Cardiac septum (tissue), 1 donor: ENCODE data around the gene PTH2. TPM values are rescaled to one million over a fixed set of nuclear protein-coding genes. Genes with fewer than 3 reads are reported as not detected.
"Not testable (repeated sequence)": the region's sequence is repeated elsewhere in the genome, so short reads cannot be mapped to it uniquely, and the experiment has no call there.

Source experiments
- DNase-seq: peaks from one replicate; pipeline ENCODE4 v3.0.0-alpha.2; 2020; ENCODE audit warnings: low spot score
- intact Hi-C: fragments of 100-400 bp; cut with DNase I; formaldehyde crosslinking; loops from one replicate; pipeline ENCODE4 v1.14.0; 2022
- total RNA-seq: library from RNA; stranded (reverse); fragmentation: NEBNext Ultra II Directional; extraction: Animal tissue kit (Norgen Biotek cat#: 25700); gene quantifications from one replicate; pipeline ENCODE4 v1.2.1, GENCODE V29; 2021
- donor health status: DM: no; HTN: no; CAD: no.

The PTH2 gene
- total RNA-seq, 1 donor from 2014 or later, result not detected

GRCh38 chr19:49451430-49452181 is 28.4 kb upstream of the PTH2 start, which contains the start of gene PIH1D1:
TSS of gene PIH1D1 (minus strand) at chr19:49451814. CDS start at chr19:49451574, 240 bp downstream.
- DNase-seq, result peak; percentile 95
- intact Hi-C loops, result loop anchor here (5.0 kb wide), 1 partner anchor 36 kb away; the partner anchor contains the start of gene RPL13A

DNA sequence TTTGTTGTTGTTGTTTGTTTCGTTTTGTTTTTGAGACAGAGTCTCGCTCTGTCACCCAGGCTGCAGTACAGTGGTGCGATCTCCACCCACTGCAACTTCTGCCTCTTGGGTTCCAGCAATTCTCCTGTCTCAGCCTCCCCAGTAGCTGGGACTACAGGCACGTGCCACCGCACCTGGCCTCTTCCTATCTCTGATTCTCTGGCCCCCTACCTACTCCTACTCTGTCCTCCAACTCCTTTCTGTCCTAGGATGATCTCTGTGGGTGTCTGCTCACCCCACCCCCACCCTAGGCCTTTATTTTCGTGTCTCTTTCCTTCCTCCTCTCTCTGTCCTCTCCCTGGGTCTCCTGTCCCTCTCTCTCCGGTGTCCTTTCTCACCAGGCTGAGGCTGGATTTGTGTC is 27.2 kb upstream of the PTH2 start:
- intact Hi-C loops, result loop anchor here (5.0 kb wide), 1 partner anchor 37 kb away; the partner anchor contains the start of gene RPL13A
- DNase-seq, result no peak

DNA sequence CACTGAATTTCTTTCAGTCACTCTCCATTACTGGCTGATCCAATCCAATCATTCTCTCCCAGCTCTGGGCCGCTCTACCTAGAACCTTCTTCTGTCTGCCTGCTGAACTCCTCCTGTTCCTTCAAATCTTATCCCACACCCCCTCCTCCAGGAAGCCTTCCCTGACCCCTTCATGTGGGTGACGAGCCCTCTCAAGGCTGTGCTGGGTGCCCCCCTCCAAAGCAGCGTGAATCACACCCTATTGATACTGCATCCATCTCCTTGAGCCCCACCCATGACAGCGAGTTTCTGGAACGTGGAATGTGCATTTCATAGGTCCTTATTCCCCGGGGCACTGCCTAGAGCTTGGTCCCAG is 25.2 kb upstream of the PTH2 start:
- DNase-seq, result no peak
- intact Hi-C loops, result no loop called here

GRCh38 chr19:49447485-49448431 is 24.5 kb upstream of the PTH2 start:
- intact Hi-C loops, result no loop called here
- DNase-seq, result no peak

DNA sequence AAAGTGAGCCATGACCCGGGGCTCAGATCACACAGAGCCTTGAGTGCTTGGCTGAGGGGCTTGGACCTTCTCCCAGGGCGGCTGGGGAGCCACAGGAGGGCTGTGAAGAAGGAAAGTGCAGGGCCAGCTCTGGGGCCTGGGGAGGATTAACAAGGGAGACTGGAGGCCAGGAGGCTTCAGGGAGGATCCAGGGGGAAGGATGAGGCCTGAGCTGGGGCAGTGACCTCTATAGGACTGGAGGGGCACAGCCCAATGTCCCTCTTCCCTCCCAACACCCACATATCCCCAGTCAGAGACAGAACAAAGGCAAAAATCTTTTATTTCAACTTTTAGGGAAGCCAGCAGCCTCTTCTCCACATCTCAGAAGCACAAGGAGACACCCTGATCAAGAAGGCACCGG is 22.8 kb upstream of the PTH2 start:
- intact Hi-C loops, result no loop called here
- no peak for DNase-seq

DNA sequence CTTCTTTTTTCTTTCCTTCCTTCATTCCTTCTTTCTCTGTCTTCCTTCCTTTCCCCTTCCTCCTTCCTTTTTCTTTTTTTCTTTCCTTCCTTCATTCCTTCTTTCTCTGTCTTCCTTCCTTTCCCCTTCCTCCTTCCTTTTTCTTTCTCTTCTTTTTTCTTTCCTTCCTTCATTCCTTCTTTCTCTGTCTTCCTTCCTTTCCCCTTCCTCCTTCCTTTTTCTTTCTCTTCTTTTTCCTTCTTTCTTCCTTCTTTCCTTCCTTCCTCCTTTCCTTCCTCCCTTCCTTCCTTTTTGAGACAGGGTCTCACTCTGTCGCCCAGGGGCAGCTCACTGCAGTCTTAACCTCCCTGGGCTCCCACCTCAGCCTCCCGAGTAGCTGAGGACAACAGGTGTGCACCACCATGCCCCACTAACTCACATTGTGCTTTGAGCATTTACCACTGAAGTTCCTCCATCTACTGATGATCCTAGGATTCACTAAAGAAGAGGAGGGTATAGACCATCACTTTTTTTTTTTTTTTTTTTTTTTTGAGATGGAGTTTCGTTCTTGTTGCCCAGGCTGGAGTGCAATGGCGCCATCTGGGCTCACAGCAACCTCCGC is 21.0 kb upstream of the PTH2 start:
- intact Hi-C loops, DNase-seq: not testable (repeated sequence)

- peak; percentile 96 for DNase-seq
- intact Hi-C loops, result loop anchor here (1.0 to 2.0 kb wide), 2 partner anchors 51 to 81 kb away; partner anchors contain the start of genes DKKL1 and TEAD2
Measured at GRCh38 chr19:49443366-49444099, 20.3 kb upstream of the PTH2 start.

- intact Hi-C loops, result loop anchor here (1.0 to 2.0 kb wide), 2 partner anchors 51 to 80 kb away; partner anchors contain the start of genes DKKL1 and TEAD2
Measured at GRCh38 chr19:49442771-49443365, 19.6 kb upstream of the PTH2 start.

DNA sequence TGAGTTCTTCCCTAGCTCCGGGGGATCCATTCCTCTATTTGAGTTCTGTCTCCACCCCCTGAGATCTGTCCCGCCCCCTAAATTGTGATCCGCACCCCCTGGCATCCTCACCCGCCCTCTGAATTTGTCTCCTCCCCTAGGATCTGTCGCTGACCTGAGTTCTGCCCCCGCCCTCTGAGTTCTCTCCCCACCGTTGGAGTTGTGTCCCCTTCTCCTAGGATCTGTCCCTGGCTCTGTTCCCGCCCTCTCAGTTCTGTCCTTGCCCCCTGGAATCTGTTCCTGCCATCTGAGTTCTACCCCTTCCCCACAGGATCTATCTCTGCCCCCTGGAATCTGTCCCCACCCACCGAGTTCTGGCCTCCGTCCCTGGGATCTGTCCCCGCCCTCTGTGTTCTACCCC is 19.1 kb upstream of the PTH2 start:
- intact Hi-C loops, result loop anchor here (2.0 kb wide), 1 partner anchor 80 kb away; the partner anchor contains the start of genes DKKL1 and TEAD2

More at GRCh38 chr19:49442771-49443365, 19.6 kb upstream of the PTH2 start:
- DNase-seq, result peak; percentile 96

GRCh38 chr19:49441960-49442350 is 18.7 kb upstream of the PTH2 start:
- intact Hi-C loops, result loop anchor here (2.0 kb wide), 1 partner anchor 79 kb away; the partner anchor contains the start of genes DKKL1 and TEAD2
- no peak for DNase-seq

More for the DNA sequence above, 19.1 kb upstream of the PTH2 start:
- DNase-seq, result no peak

DNA sequence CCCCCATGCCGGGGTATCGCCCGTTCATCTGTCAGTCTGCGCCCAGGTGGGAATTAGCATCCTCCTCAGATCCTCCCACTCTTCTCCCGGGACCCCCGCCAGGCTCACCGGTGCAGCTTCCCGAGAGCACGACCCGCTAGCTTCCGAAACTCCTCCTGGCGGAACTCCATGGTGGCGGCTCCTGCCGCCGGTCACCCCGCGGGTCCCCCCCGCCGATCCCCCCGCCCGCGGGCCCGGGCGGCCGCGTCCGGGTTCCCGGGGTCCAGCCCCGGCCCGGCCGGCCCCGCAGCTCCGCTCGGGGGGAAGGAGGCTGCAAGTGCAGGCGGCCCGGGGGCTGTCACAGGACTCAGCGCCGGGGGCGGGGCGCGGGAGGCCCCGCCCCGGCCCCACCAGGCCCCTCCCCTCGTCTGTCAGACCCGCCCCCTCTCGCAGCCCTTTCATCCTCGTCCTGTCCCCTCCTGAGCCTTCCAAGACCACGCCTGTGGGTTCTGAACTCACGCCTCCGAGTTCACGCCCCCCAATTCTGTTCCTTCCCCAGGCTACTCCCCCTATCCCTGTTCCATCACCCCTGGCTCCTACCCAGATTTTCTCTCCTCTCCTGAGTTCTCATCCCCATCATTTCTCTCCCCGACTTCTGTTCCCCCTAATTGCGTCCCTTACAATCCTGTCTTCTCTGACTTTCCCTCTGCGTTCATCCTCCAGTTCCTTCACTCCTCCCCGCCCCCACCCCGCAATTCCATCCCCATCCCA is 18.1 kb upstream of the PTH2 start, which contains the start of gene SLC17A7:
SLC17A7 (minus strand) TSS at position 318 of the 750 bp plus-strand sequence; CDS start at position 170, 148 bp downstream.
- intact Hi-C loops, result no loop called here

DNA sequence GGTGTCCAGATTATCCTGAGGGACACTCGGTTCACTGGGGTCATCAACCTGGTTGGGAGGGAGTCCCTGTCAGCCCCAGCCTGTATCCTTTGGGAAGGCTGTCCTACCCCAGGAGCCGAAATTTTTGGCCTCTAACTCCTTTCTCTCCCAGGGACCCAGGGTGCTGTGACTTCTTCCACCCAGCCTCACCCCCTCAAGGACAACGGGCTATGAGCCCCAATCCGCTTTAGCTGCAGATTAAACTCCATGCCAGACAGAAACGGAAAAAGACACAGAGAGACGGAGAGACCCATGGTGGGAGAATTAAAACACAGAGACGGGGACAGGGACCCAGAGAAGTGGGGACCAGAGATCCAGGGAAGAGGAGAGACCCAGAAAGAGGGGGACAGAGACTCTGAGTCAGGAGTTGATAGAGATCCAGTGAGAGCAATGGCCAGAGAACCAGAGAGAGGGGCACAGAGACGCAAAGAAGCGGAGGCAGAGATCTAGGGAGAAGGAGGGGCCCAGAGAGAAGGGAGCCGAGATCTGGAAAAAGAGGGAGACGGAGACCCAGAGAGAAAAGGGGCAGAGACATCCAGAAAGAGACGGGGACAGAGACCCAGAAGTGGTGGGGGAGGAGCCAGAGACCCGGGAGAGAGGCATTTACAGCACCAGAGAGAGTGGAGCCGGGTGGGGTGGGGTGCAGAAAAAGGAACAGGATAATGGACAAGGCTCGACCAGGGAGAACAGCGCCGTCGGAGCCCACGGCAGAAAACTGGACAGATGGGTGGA is 17.4 kb upstream of the PTH2 start:
- no peak for DNase-seq
- intact Hi-C loops, result no loop called here

More for the DNA sequence above, 18.1 kb upstream of the PTH2 start, which contains the start of gene SLC17A7:
- no peak for DNase-seq

GRCh38 chr19:49439836-49440235 is 16.6 kb upstream of the PTH2 start:
- intact Hi-C loops, result no loop called here
- DNase-seq, result no peak

DNA sequence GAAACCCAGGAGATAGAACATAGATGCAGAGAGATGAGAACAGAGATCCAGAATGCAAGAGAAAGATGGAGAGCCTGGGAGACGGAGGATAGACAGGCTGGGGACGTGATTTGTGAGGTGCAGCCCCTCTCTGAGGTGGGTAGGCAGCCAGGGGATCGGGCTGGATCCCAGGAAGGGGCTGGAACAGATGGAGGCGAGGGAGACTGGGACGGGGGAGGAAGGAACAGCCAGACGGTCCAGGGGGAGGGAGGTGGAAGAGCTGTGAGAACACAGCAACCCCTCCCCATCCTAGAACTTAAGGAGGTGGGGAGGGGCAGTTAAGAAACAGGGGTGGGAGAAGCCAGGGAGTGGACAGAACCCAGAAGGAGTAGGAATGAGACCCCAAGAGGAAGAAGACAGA is 15.0 kb upstream of the PTH2 start:
- intact Hi-C loops, result no loop called here
- DNase-seq, result no peak

GRCh38 chr19:49437231-49437630 is 14.0 kb upstream of the PTH2 start:
- intact Hi-C loops, result no loop called here

DNA sequence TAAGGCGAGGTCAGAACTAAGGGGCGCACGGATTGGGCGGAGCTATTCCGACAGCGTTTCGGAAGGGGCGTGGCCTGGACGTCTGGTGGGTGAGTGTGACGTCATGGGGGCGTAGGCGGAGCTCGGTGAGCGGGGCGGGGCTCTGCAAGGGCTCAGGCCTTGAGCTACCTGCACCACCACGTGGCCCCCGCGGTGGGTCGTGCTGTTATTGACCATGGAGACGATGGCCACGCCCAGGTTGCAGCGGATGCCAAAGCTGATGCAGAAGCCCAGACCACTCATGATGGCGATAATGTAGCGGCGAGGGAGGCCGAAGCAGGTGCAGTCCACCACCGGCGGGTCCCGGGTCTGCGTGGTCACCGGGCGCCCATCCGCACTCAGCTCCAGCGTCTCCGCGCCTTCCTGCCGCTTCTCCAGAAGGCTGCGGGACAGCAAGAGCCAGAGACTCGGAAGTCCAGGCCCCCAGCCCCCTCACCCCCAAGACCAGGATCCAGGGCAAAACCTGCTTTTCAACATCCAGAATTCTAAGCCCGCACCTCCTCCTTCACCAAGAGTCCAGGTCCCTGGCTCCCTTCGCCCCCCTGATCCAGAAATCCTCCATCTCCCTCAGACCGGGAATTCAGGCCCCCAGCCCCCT is 13.3 kb upstream of the PTH2 start:
- DNase-seq, result no peak
- intact Hi-C loops, result no loop called here

More at GRCh38 chr19:49437231-49437630, 14.0 kb upstream of the PTH2 start:
- DNase-seq, result no peak
